Loucy (cell line): ENCODE data around the gene C16orf95.

Source experiments
- H2AFZ ChIP-seq: fragments of 200-600 bp; sonication (generic); 2 replicates; pipeline ENCODE4 v1.6.0; 2016; ENCODE audit warnings: antibody characterized with exemption, mild to moderate bottlenecking, low read length, moderate library complexity
- H3F3A ChIP-seq: fragments of 200-600 bp; 2 replicates; pipeline ENCODE4 v1.6.0; 2016; ENCODE audit warnings: antibody characterized with exemption, low read depth, mild to moderate bottlenecking
- H3K27me3 ChIP-seq: fragments of 200-600 bp; sonication (generic); 2 replicates; pipeline ENCODE4 v1.6.1; 2014; ENCODE audit warnings: low read length, mild to moderate bottlenecking; ENCODE audit not compliant: insufficient read depth, poor library complexity, severe bottlenecking
- H3K36me3 ChIP-seq: fragments of 200-600 bp; sonication (generic); 2 replicates; pipeline ENCODE4 v1.6.1; 2016; ENCODE audit warnings: low read length; ENCODE audit not compliant: insufficient read depth
- H3K4me1 ChIP-seq: fragments of 200-600 bp; sonication (generic); 2 replicates; pipeline ENCODE4 v1.5.1; 2014; ENCODE audit warnings: low read length, mild to moderate bottlenecking; ENCODE audit not compliant: insufficient read depth, poor library complexity, severe bottlenecking
- H3K4me2 ChIP-seq: fragments of 200-600 bp; sonication (generic); 2 replicates; pipeline ENCODE4 v1.6.0; 2014; ENCODE audit warnings: antibody characterized with exemption, low read length, low read depth, mild to moderate bottlenecking; ENCODE audit not compliant: poor library complexity, severe bottlenecking
- H3K4me3 ChIP-seq: fragments of 200-600 bp; sonication (generic); 2 replicates; pipeline ENCODE4 v1.5.1; 2014; ENCODE audit warnings: low read length, mild to moderate bottlenecking, mixed read lengths; ENCODE audit not compliant: poor library complexity, severe bottlenecking
- H3K79me2 ChIP-seq: fragments of 200-600 bp; sonication (generic); 2 replicates; pipeline ENCODE4 v1.6.1; 2014; ENCODE audit warnings: low read length; ENCODE audit not compliant: insufficient read depth
- H3K9ac ChIP-seq: fragments of 200-600 bp; sonication (generic); 2 replicates; pipeline ENCODE4 v1.6.0; 2014; ENCODE audit warnings: mild to moderate bottlenecking, low read depth, low read length, moderate library complexity; ENCODE audit not compliant: poor library complexity, severe bottlenecking
- H3K9me2 ChIP-seq: fragments of 200-600 bp; sonication (generic); replicated peaks from 2 replicates; pipeline ENCODE4 v1.6.1; 2016; ENCODE audit warnings: low read depth, low read length, mixed read lengths
- H3K9me3 ChIP-seq: fragments of 200-600 bp; sonication (generic); 2 replicates; pipeline ENCODE4 v1.6.1; 2014; ENCODE audit warnings: mild to moderate bottlenecking, antibody characterized with exemption, low read length, low read depth; ENCODE audit not compliant: insufficient read depth
- H4K20me1 ChIP-seq: fragments of 200-600 bp; sonication (generic); 2 replicates; pipeline ENCODE4 v1.6.0; 2014; ENCODE audit warnings: antibody characterized with exemption, low read length, mild to moderate bottlenecking; ENCODE audit not compliant: insufficient read depth, poor library complexity, severe bottlenecking
- CTCF ChIP-seq: fragments of 200-600 bp; sonication (generic); conservative IDR thresholded peaks from 2 replicates; pipeline ENCODE4 v1.5.1; 2014; ENCODE audit warnings: mild to moderate bottlenecking, antibody characterized with exemption, low read length
- EZH2phosphoT487 ChIP-seq: fragments of 200-600 bp; IDR thresholded peaks from 2 replicates; pipeline ENCODE4 v1.6.1; 2018; ENCODE audit warnings: antibody characterized with exemption, mild to moderate bottlenecking, moderate library complexity, borderline replicate concordance

C16orf95 gene

GRCh38 chr16:87297918-87298631 lies 19.1 kb downstream of the C16orf95 start:
- no peaks in the 10 kb centered on the region for H3K9me2 ChIP-seq
- no peaks in the 10 kb centered on the region for H3F3A ChIP-seq
- no peak overlapping the region for H3K4me2 ChIP-seq
- H4K20me1 ChIP-seq: no peaks in the 10 kb centered on the region
- H2AFZ ChIP-seq: no peak overlapping the region
- H3K79me2 ChIP-seq: no peaks in the 10 kb centered on the region
- H3K27me3 ChIP-seq: no peaks in the 10 kb centered on the region
- no peaks in the 10 kb centered on the region for H3K36me3 ChIP-seq
- no peak overlapping the region for H3K4me3 ChIP-seq
- H3K4me1 ChIP-seq: peaks cover 11% of the 10 kb centered on the region
- H3K9me3 ChIP-seq: no peaks in the 10 kb centered on the region
- TF ChIP-seq EZH2phosphoT487 (no peak), CTCF (peak; percentile 77)
- no peak overlapping the region for H3K9ac ChIP-seq

- no peak overlapping the region for H3K4me3 ChIP-seq
- H3K4me2 ChIP-seq: no peak overlapping the region
- peaks cover 6% of the 10 kb centered on the region for H3K4me1 ChIP-seq
- no peaks in the 10 kb centered on the region for H3K9me2 ChIP-seq
- no peak overlapping the region for H2AFZ ChIP-seq
- no peaks in the 10 kb centered on the region for H4K20me1 ChIP-seq
- H3K36me3 ChIP-seq: no peaks in the 10 kb centered on the region
- no peak overlapping the region for H3K9ac ChIP-seq
- H3K9me3 ChIP-seq: no peaks in the 10 kb centered on the region
- H3F3A ChIP-seq: no peaks in the 10 kb centered on the region
- no peaks in the 10 kb centered on the region for H3K79me2 ChIP-seq
- H3K27me3 ChIP-seq: no peaks in the 10 kb centered on the region
- TF ChIP-seq CTCF (no peak), EZH2phosphoT487 (no peak)
Observed at GRCh38 chr16:87297407-87297806, 19.8 kb downstream of the C16orf95 start.

GRCh38 chr16:87295661-87296531 lies 21.3 kb downstream of the C16orf95 start:
- Histone ChIP-seq H2AFZ (no peak overlapping the region), H3K4me2 (no peak overlapping the region), H3K9ac (no peak overlapping the region), H3K9me3 (no peaks in the 10 kb centered on the region), H3F3A (no peaks in the 10 kb centered on the region), H3K4me1 (peaks cover 6% of the 10 kb centered on the region), H3K9me2 (no peaks in the 10 kb centered on the region), H3K27me3 (no peaks in the 10 kb centered on the region), H3K36me3 (no peaks in the 10 kb centered on the region), H4K20me1 (no peaks in the 10 kb centered on the region), H3K4me3 (no peak overlapping the region), H3K79me2 (no peaks in the 10 kb centered on the region)
- TF ChIP-seq EZH2phosphoT487 (no peak), CTCF (no peak)
